Cardiac fibroblast (primary cell): ENCODE measurements around the gene SMDT1.
"Not testable (repeated sequence)": the region's sequence is repeated elsewhere in the genome, so short reads cannot be mapped to it uniquely, and the experiment has no call there.

ENCODE experiments used
- DNase-seq, 2 donors: peaks; one replicate each; pipeline versions ENCODE4 v3.0.0 to v3.0.0-alpha.2; 2010; ENCODE audit warnings: low read depth in 2 of 2
- H3K4me3 ChIP-seq, 2 donors: replicated peaks in 1 of 2; 1 replicate in 1 of 2; 2 replicates in 1 of 2; pipeline ENCODE4 v1.5.1; 2011; ENCODE audit warnings: low read depth in 2 of 2, low read length in 2 of 2, mild to moderate bottlenecking in 2 of 2, moderate library complexity in 1 of 2
- CTCF ChIP-seq: IDR thresholded peaks from one replicate; pipeline ENCODE4 v1.5.1; 2011; ENCODE audit warnings: low read depth, mild to moderate bottlenecking, low read length, inconsistent platforms

Gene SMDT1

GRCh38 chr22:42086051-42086450 is 6.6 kb downstream of the SMDT1 start:
- H3K4me3 ChIP-seq, result no peak overlapping the region
- no peak for TF ChIP-seq CTCF
- DNase-seq, result no peak

GRCh38 chr22:42090596-42091454 is 11.3 kb downstream of the SMDT1 start, which contains the start of gene NDUFA6:
Gene NDUFA6, minus strand, starts transcription at chr22:42090772. Its CDS starts 28 bp downstream, at chr22:42090744.
- peak; percentile 99 for DNase-seq
- TF ChIP-seq CTCF, result peak; percentile 63
- H3K4me3 ChIP-seq, result peak within 1 kb of the TSS; percentile 93 to 96

GRCh38 chr22:42091455-42091782 is 11.9 kb downstream of the SMDT1 start:
- no peak for TF ChIP-seq CTCF
- peak overlapping the region; percentile 93 to 96 for H3K4me3 ChIP-seq
- DNase-seq, result no peak

GRCh38 chr22:42101199-42101598 is 21.7 kb downstream of the SMDT1 start:
- TF ChIP-seq CTCF, result no peak
- no peak for DNase-seq
- no peak overlapping the region for H3K4me3 ChIP-seq

- not testable (repeated sequence) for H3K4me3 ChIP-seq, DNase-seq
Observed at GRCh38 chr22:42104332-42104860, 24.9 kb downstream of the SMDT1 start.

- no peak for TF ChIP-seq CTCF
- H3K4me3 ChIP-seq, result no peak overlapping the region
- no peak for DNase-seq
Observed at GRCh38 chr22:42108848-42109247, 29.3 kb downstream of the SMDT1 start.

GRCh38 chr22:42111798-42112197 is 32.3 kb downstream of the SMDT1 start:
- no peak overlapping the region for H3K4me3 ChIP-seq
- TF ChIP-seq CTCF, result no peak
- DNase-seq, result no peak
